NCI-H2081 treated with DMSO at 0.1 percent for 48 hours (cell line): ENCODE data around the gene IQCF2.
"Not testable (repeated sequence)": the region's sequence is repeated elsewhere in the genome, so short reads cannot be mapped to it uniquely, and the experiment has no call there.

Experiments used
- DNase-seq: peaks from one replicate; lab custom pipeline; 2025; lab: John Stamatoyannopoulos, UW

Gene IQCF2

GRCh38 chr3:51860703-51861665 lies at the start of gene IQCF2:
Gene IQCF2 (plus strand): TSS chr3:51861615. CDS start chr3:51861667, 52 bp downstream.
- no peak for DNase-seq

GRCh38 chr3:51813539-51813938 lies 47.9 kb upstream of the IQCF2 start:
- no peak for DNase-seq

GRCh38 chr3:51814034-51814433 lies 47.4 kb upstream of the IQCF2 start:
- no peak for DNase-seq

GRCh38 chr3:51815614-51816013 lies 45.8 kb upstream of the IQCF2 start:
- no peak for DNase-seq

- no peak for DNase-seq
Observed at GRCh38 chr3:51816723-51817122, 44.7 kb upstream of the IQCF2 start.

GRCh38 chr3:51817375-51817774 lies 44.0 kb upstream of the IQCF2 start:
- no peak for DNase-seq

- DNase-seq = no peak
Observed at GRCh38 chr3:51819151-51819550, 42.3 kb upstream of the IQCF2 start.

- DNase-seq = no peak
Observed at GRCh38 chr3:51819709-51820406, 41.6 kb upstream of the IQCF2 start.

- no peak for DNase-seq
Observed at GRCh38 chr3:51828297-51828696, 33.1 kb upstream of the IQCF2 start.

- no peak for DNase-seq
Observed at GRCh38 chr3:51830345-51830744, 31.1 kb upstream of the IQCF2 start.

- no peak for DNase-seq
Observed at GRCh38 chr3:51830836-51831385, 30.5 kb upstream of the IQCF2 start.

GRCh38 chr3:51836606-51837005 lies 24.8 kb upstream of the IQCF2 start:
- DNase-seq = no peak

- DNase-seq = no peak
Observed at GRCh38 chr3:51845129-51845528, 16.3 kb upstream of the IQCF2 start.

GRCh38 chr3:51855411-51855810 lies 6.0 kb upstream of the IQCF2 start:
- not testable (repeated sequence) for DNase-seq

GRCh38 chr3:51862886-51863285 lies 1.5 kb downstream of the IQCF2 start:
- no peak for DNase-seq

- DNase-seq = not testable (repeated sequence)
Observed at GRCh38 chr3:51868896-51869295, 7.5 kb downstream of the IQCF2 start.

GRCh38 chr3:51869304-51869703 lies 7.9 kb downstream of the IQCF2 start:
- DNase-seq = no peak

- DNase-seq = no peak
Observed at GRCh38 chr3:51873253-51873766, 11.9 kb downstream of the IQCF2 start.

GRCh38 chr3:51873876-51874275 lies 12.5 kb downstream of the IQCF2 start:
- no peak for DNase-seq

GRCh38 chr3:51874411-51874810 lies 13.0 kb downstream of the IQCF2 start:
- DNase-seq = no peak

- DNase-seq = no peak
Observed at GRCh38 chr3:51874889-51875288, 13.5 kb downstream of the IQCF2 start.

- DNase-seq = no peak
Observed at GRCh38 chr3:51875501-51875900, 14.1 kb downstream of the IQCF2 start, which contains the start of gene IQCF5. Gene IQCF5 (minus strand): TSS chr3:51875601. CDS start chr3:51875531, 70 bp downstream.
